Activated B cell treated with CpG ODN at 0.5 μM for 24 hours (primary cell): Measurements from ENCODE around the gene PRAME. TPM values are rescaled to one million over a fixed set of nuclear protein-coding genes. Genes with fewer than 3 reads are reported as not detected.

Experiments used
- ATAC-seq: fragments of 200-7000 bp; cut with Tn5 transposase; one replicate; pipeline ENCODE4 v1.10.0; 2021; ENCODE audit warnings: low read depth, mild to moderate bottlenecking, moderate library complexity
- CTCF ChIA-PET: fragments of 350-600 bp; sonication (Branson Sonifier 250); formaldehyde crosslinking; loops from one replicate; lab custom pipeline; 2021; ENCODE audit warnings: antibody characterized with exemption; lab: Charles Lee
- POLR2A ChIA-PET: fragments of 350-600 bp; sonication (Branson Sonifier 250); formaldehyde crosslinking; loops from one replicate; lab custom pipeline; 2021; ENCODE audit warnings: antibody characterized with exemption; lab: Charles Lee
- DNase-seq: peaks from one replicate; pipeline ENCODE4 v3.0.0; 2022
- H3K27ac Mint-ChIP-seq: one replicate; pipeline ENCODE4 v1.8.0; 2020; ENCODE audit warnings: mixed read lengths
- H3K27me3 Mint-ChIP-seq: one replicate; pipeline ENCODE4 v1.8.0; 2021; ENCODE audit warnings: mixed read lengths
- H3K36me3 Mint-ChIP-seq: one replicate; pipeline ENCODE4 v1.8.0; 2021; ENCODE audit warnings: low read depth, mixed read lengths
- H3K4me1 Mint-ChIP-seq: one replicate; pipeline ENCODE4 v1.8.0; 2021; ENCODE audit warnings: mixed read lengths
- H3K4me3 Mint-ChIP-seq: one replicate; pipeline ENCODE4 v1.8.0; 2020; ENCODE audit warnings: mild to moderate bottlenecking, mixed read lengths
- H3K9me3 Mint-ChIP-seq: one replicate; pipeline ENCODE4 v1.8.0; 2020; ENCODE audit warnings: mixed read lengths
- intact Hi-C: fragments of 100-400 bp; cut with micrococcal nuclease; formaldehyde crosslinking; loops from one replicate; pipeline ENCODE4 v1.15.1; 2024
- total RNA-seq: library from RNA; stranded (reverse); gene quantifications from 2 replicates; pipeline ENCODE4 v1.2.3, GENCODE V29; 2022
- TF ChIP-seq, protein P1 (sequence below): fragments of 200-600 bp; IDR thresholded peaks from one replicate; pipeline ENCODE4 v1.8.0; 2022; ENCODE audit warnings: antibody characterized with exemption, mild to moderate bottlenecking

PRAME gene
- total RNA-seq, 1 donor from 2014 or later, result not detected

- intact Hi-C loops, result loop anchor here (1.0 kb wide), 1 partner anchor 86 kb away; no protein-coding TSS in a partner anchor
- peaks cover 10% of the 10 kb centered on the region for H3K4me1 Mint-ChIP-seq
- CTCF ChIA-PET, result interaction anchor here (0.7 to 1.6 kb wide), 6 partner anchors 10 to 140 kb away, joined by 3 to 7 read pairs (median 4); no protein-coding TSS in a partner anchor
Measured at GRCh38 chr22:22508274-22509176, 50.5 kb downstream of the PRAME start, which contains the start of gene ZNF280B. ZNF280B (minus strand) TSS chr22:22508742; CDS start chr22:22489398, 19,344 bp downstream.

DNA sequence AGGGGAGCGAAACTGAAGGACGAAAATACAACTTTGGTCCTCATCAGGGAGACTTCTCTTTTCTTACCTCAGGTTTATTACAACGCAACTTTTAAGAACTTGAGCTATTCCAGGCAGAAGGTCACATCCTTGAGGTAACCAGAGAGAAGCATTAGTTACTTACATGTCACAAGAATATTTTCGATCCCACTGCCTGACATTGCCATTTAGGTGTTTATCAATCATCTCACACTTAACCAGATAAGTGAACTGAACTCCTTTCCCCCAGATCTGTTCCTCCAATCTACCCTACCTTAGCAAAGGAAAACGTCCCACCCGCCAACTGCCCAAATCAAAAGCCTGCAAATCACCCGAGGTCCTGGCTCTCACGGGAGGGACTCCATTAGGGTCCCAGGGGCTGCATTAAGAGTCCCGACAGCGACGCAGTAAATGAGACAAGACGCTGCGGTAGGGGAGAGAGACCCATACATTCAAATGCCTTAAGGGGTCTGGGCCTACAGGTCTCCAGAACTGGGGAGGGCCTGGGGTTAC, 51.3 kb downstream of the PRAME start:
- TF ChIP-seq, protein P1, sequence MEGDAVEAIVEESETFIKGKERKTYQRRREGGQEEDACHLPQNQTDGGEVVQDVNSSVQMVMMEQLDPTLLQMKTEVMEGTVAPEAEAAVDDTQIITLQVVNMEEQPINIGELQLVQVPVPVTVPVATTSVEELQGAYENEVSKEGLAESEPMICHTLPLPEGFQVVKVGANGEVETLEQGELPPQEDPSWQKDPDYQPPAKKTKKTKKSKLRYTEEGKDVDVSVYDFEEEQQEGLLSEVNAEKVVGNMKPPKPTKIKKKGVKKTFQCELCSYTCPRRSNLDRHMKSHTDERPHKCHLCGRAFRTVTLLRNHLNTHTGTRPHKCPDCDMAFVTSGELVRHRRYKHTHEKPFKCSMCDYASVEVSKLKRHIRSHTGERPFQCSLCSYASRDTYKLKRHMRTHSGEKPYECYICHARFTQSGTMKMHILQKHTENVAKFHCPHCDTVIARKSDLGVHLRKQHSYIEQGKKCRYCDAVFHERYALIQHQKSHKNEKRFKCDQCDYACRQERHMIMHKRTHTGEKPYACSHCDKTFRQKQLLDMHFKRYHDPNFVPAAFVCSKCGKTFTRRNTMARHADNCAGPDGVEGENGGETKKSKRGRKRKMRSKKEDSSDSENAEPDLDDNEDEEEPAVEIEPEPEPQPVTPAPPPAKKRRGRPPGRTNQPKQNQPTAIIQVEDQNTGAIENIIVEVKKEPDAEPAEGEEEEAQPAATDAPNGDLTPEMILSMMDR, result no peak
- ChIA-PET CTCF (interaction anchor here (1.6 kb wide), 1 partner anchor 11 kb away, joined by 5 read pairs; no protein-coding TSS in a partner anchor), POLR2A (no interaction called here)
- ATAC-seq (no peak), DNase-seq (peak; percentile 15)
- Mint-ChIP-seq H3K27ac (no peak overlapping the region), H3K36me3 (peaks cover 33% of the 10 kb centered on the region), H3K9me3 (peaks cover 6% of the 10 kb centered on the region), H3K27me3 (peaks cover under 1% of the 10 kb centered on the region), H3K4me1 (peaks cover 10% of the 10 kb centered on the region), H3K4me3 (peak overlapping the region; percentile 84)
- intact Hi-C loops, result loop anchor here (1.0 kb wide), 1 partner anchor 86 kb away; no protein-coding TSS in a partner anchor

More at GRCh38 chr22:22508274-22509176, 50.5 kb downstream of the PRAME start, which contains the start of gene ZNF280B:
- Mint-ChIP-seq H3K4me3 (peak within 1 kb of the TSS; percentile 84), H3K27me3 (peaks cover 4% of the 10 kb centered on the region), H3K9me3 (peaks cover 6% of the 10 kb centered on the region), H3K27ac (no peak within 1 kb of the TSS), H3K36me3 (peaks cover 27% of the 10 kb centered on the region)
- POLR2A ChIA-PET, result interaction anchor here (1.3 kb wide), 2 partner anchors 58 to 86 kb away, joined by 3 to 5 read pairs; no protein-coding TSS in a partner anchor
- TF ChIP-seq, protein P1, result peak; percentile 26
- DNase-seq, result peak; percentile 78
- peak; percentile 99 for ATAC-seq

GRCh38 chr22:22506736-22507135, 52.3 kb downstream of the PRAME start:
- Mint-ChIP-seq H3K9me3 (peaks cover 6% of the 10 kb centered on the region), H3K27ac (no peak overlapping the region), H3K27me3 (no peaks in the 10 kb centered on the region), H3K4me1 (peaks cover 10% of the 10 kb centered on the region), H3K4me3 (no peak overlapping the region), H3K36me3 (peaks cover 42% of the 10 kb centered on the region)
- ChIA-PET POLR2A (no interaction called here), CTCF (no interaction called here)
- ATAC-seq (no peak), DNase-seq (no peak)
- intact Hi-C loops, result no loop called here
- TF ChIP-seq, protein P1, result no peak

GRCh38 chr22:22498267-22498666, 60.8 kb downstream of the PRAME start:
- no peak for ATAC-seq
- CTCF ChIA-PET, result no interaction called here
- TF ChIP-seq, protein P1, result no peak
- Mint-ChIP-seq H3K27ac (no peak overlapping the region), H3K4me3 (no peak overlapping the region), H3K4me1 (peaks cover 7% of the 10 kb centered on the region), H3K9me3 (no peaks in the 10 kb centered on the region), H3K36me3 (peaks cover 39% of the 10 kb centered on the region), H3K27me3 (no peaks in the 10 kb centered on the region)
- POLR2A ChIA-PET, result no interaction called here
- DNase-seq, result no peak
- intact Hi-C loops, result no loop called here

Other genes with a start within 250 kb of the PRAME start
- gene ZNF280B, start 50.5 kb downstream of the PRAME start, total RNA-seq, result 2.5 TPM in 2 replicates
- not detected in 2 replicates for gene ZNF280A, start 39.0 kb downstream of the PRAME start, total RNA-seq
- gene GGTLC2, start 85.3 kb upstream of the PRAME start, total RNA-seq, result not detected in 2 replicates